Gastroesophageal sphincter (tissue), 4 donors: ENCODE data around the gene SLC39A11. TPM values are rescaled to one million over a fixed set of nuclear protein-coding genes. Genes with fewer than 3 reads are reported as not detected.

ENCODE experiments used
- ATAC-seq: fragments of 150-250 bp; one replicate; pipeline ENCODE4 v1.9.1; 2016; ENCODE audit warnings: mild to moderate bottlenecking, moderate library complexity
- H3K27ac ChIP-seq, 4 donors: fragments of 200-600 bp; sonication (generic) in 3 of 4; 1 replicate in 3 of 4; 2 replicates in 1 of 4; pipeline ENCODE4 v1.5.1; 2016 to 2019
- H3K27me3 ChIP-seq: fragments of 200-600 bp; sonication (generic); one replicate; pipeline ENCODE4 v1.5.1; 2019
- H3K36me3 ChIP-seq, 2 donors: fragments of 200-600 bp; sonication (generic); one replicate each; pipeline ENCODE4 v1.5.1; 2019; ENCODE audit warnings: control low read depth in 1 of 2
- H3K4me1 ChIP-seq, 3 donors: fragments of 200-600 bp; sonication (generic); 1 replicate in 2 of 3; 2 replicates in 1 of 3; pipeline ENCODE4 v1.5.1; 2016 to 2019; ENCODE audit warnings: control low read depth in 2 of 3
- H3K4me3 ChIP-seq, 2 donors: fragments of 200-600 bp; sonication (generic); one replicate each; pipeline ENCODE4 v1.5.1; 2019; ENCODE audit warnings: mild to moderate bottlenecking in 1 of 2, moderate library complexity in 1 of 2
- H3K9me3 ChIP-seq, 3 donors: fragments of 200-600 bp; sonication (generic); one replicate each; pipeline ENCODE4 v1.5.1; 2017 to 2019; ENCODE audit warnings: control low read depth in 2 of 3
- EP300 ChIP-seq: sonication (generic); formaldehyde crosslinking; IDR thresholded peaks from one replicate; pipeline ENCODE4 v1.6.1; 2017; ENCODE audit warnings: antibody characterized with exemption, mild to moderate bottlenecking
- POLR2A ChIP-seq, 2 donors: fragments of 450-650 bp; IDR thresholded peaks; one replicate each; pipeline ENCODE4 v1.6.1; 2017; ENCODE audit warnings: antibody characterized with exemption in 2 of 2, mild to moderate bottlenecking in 2 of 2, moderate library complexity in 1 of 2
- POLR2AphosphoS5 ChIP-seq: sonication (generic); formaldehyde crosslinking; IDR thresholded peaks from one replicate; pipeline ENCODE4 v1.6.1; 2017; ENCODE audit warnings: antibody characterized with exemption
- WGBS, 2 donors: methylation state at CpG; one replicate each; pipeline ENCODE4 v1.1.5; 2018; ENCODE audit warnings: low coverage in 1 of 2; 5-methylcytosine and 5-hydroxymethylcytosine counted together
- total RNA-seq, 4 donors: library from RNA; depleted of rRNA; stranded (reverse); fragments of >200 nt; gene quantifications; one replicate each; pipeline ENCODE4 v1.1.0, GENCODE V29; 2016
- TF ChIP-seq, protein P1 (sequence below), 4 experiments: fragments of 200-600 bp in 2 of 4; fragments of 450-650 bp in 2 of 4; sonication (generic) in 1 of 4; IDR thresholded peaks; one replicate each; pipeline ENCODE4 v1.5.1; 2017 to 2019; ENCODE audit warnings: antibody characterized with exemption in 4 of 4, mild to moderate bottlenecking in 2 of 4, moderate library complexity in 2 of 4

SLC39A11 gene
- total RNA-seq, 4 donors from 2014 or later: 11.6 to 16.8 (median 14.5) TPM

DNA sequence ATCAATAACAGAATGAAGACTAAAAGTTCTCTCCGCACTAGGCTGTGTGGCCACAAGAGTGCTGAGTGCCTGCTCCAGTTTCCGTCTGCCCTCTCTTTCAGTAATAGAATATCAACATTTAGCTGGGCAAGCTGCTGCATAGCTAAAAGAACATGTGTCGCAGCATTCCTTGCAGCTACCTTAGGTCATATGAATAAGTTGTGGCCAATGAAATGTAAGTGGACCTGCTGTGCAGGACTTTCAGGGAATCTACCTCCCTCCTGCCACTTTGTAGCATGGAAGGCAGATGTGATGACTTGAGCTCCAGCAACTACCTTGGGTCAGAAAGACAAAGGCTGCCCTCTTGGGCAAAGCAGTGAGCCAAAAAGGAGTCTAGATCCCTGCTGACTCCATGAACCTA is 25.4 kb downstream of the SLC39A11 start:
- Histone ChIP-seq H3K9me3 (peaks cover 0 to 6% (median 0%) of the 10 kb centered on the region in 3 donors), H3K27ac (no peak overlapping the region), H3K4me1 (peaks cover 0 to 12% (median 0%) of the 10 kb centered on the region in 3 donors), H3K4me3 (no peak overlapping the region), H3K27me3 (no peaks in the 10 kb centered on the region), H3K36me3 (peaks cover 0 to 9% of the 10 kb centered on the region in 2 donors)
- WGBS, 2 donors: 100% methylated on average over 1 to 3 of the region's 3 CpGs
- ATAC-seq: no peak
- TF ChIP-seq POLR2A (IDR thresholded peaks at IDR 0.05) (no peak), POLR2AphosphoS5 (no peak), EP300 (no peak)
- TF ChIP-seq, protein P1, sequence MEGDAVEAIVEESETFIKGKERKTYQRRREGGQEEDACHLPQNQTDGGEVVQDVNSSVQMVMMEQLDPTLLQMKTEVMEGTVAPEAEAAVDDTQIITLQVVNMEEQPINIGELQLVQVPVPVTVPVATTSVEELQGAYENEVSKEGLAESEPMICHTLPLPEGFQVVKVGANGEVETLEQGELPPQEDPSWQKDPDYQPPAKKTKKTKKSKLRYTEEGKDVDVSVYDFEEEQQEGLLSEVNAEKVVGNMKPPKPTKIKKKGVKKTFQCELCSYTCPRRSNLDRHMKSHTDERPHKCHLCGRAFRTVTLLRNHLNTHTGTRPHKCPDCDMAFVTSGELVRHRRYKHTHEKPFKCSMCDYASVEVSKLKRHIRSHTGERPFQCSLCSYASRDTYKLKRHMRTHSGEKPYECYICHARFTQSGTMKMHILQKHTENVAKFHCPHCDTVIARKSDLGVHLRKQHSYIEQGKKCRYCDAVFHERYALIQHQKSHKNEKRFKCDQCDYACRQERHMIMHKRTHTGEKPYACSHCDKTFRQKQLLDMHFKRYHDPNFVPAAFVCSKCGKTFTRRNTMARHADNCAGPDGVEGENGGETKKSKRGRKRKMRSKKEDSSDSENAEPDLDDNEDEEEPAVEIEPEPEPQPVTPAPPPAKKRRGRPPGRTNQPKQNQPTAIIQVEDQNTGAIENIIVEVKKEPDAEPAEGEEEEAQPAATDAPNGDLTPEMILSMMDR (IDR thresholded peaks at IDR 0.05): no peak

DNA sequence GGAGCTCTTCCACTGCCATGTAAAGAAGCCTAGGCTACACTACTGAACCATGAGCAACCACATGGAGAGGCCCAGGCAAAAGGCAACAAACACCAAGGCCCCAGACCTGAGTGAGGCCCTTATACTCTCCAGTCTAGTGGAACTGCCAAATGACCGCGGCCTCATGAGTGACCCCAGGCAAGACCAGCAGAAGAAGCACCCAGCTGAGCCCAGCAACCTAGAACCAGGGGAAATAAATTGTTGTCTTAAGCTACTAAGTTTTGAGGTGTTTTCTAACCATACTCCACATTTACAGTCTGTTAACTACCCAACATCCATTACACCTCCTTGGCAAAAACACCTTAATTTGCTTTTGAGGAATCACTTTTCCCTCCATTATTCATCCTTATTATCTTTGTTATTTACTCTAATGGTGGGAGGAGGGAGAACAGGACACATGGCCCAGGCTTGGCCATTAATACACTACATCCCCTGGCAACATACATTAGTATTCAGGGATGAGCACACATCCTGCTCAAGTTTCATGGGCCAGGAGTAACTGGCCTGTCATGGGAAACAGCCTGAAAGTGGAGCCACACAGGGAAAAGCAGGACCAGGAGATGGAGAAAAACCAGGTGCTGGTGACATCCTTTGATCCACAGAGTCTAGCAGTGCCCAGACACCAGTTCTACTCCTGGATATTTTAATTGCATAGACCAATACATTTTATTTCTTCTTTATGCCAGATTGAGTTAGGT is 26.2 kb downstream of the SLC39A11 start:
- Histone ChIP-seq H3K36me3 (peaks cover 0 to 3% of the 10 kb centered on the region in 2 donors), H3K27ac (no peak overlapping the region), H3K9me3 (peaks cover 0 to 6% (median 0%) of the 10 kb centered on the region in 3 donors), H3K4me1 (peaks cover 0 to 12% (median 0%) of the 10 kb centered on the region in 3 donors), H3K4me3 (no peak overlapping the region), H3K27me3 (no peaks in the 10 kb centered on the region)
- TF ChIP-seq, protein P1 (IDR thresholded peaks at IDR 0.05): no peak
- TF ChIP-seq POLR2AphosphoS5: no peak
- no peak for TF ChIP-seq EP300
- TF ChIP-seq POLR2A (IDR thresholded peaks at IDR 0.05): no peak
- WGBS, 2 donors: 100% methylated on average over 2 of the region's 2 CpGs
- no peak for ATAC-seq

- TF ChIP-seq POLR2A (IDR thresholded peaks at IDR 0.05) (no peak), EP300 (no peak), POLR2AphosphoS5 (no peak)
- TF ChIP-seq, protein P1 (IDR thresholded peaks at IDR 0.05): no peak
- 83 to 97% methylated on average over 1 to 3 of the region's 3 CpGs for WGBS, 2 donors
- H3K4me1 ChIP-seq: peaks cover 0 to 12% (median 0%) of the 10 kb centered on the region in 3 donors
- H3K27me3 ChIP-seq: no peaks in the 10 kb centered on the region
- H3K4me3 ChIP-seq: no peak overlapping the region
- peaks cover 0 to 6% (median 0%) of the 10 kb centered on the region in 3 donors for H3K9me3 ChIP-seq
- no peak overlapping the region for H3K27ac ChIP-seq
- ATAC-seq: no peak
- no peaks in the 10 kb centered on the region for H3K36me3 ChIP-seq
Observed at GRCh38 chr17:73065376-73065775, 27.1 kb downstream of the SLC39A11 start.

- Histone ChIP-seq H3K27ac (no peak overlapping the region), H3K4me3 (no peak overlapping the region), H3K9me3 (peaks cover 0 to 6% (median 0%) of the 10 kb centered on the region in 3 donors), H3K36me3 (no peaks in the 10 kb centered on the region), H3K4me1 (peaks cover 0 to 12% (median 0%) of the 10 kb centered on the region in 3 donors), H3K27me3 (no peaks in the 10 kb centered on the region)
- no peak for TF ChIP-seq EP300
- ATAC-seq: no peak
- 78 to 94% methylated on average over 2 to 5 of the region's 6 CpGs for WGBS, 2 donors
Observed at GRCh38 chr17:73064084-73064938, 28.2 kb downstream of the SLC39A11 start.

- H3K4me3 ChIP-seq: no peak overlapping the region
- H3K27ac ChIP-seq: no peak overlapping the region
- TF ChIP-seq, protein P1 (IDR thresholded peaks at IDR 0.05): no peak
- TF ChIP-seq EP300 (no peak), POLR2AphosphoS5 (no peak)
- no peak for ATAC-seq
- no peaks in the 10 kb centered on the region for H3K36me3 ChIP-seq
- 20 to 93% methylated on average over 1 to 2 of the region's 5 CpGs for WGBS, 2 donors
- no peaks in the 10 kb centered on the region for H3K27me3 ChIP-seq
- peaks cover 0 to 4% (median 0%) of the 10 kb centered on the region in 3 donors for H3K4me1 ChIP-seq
- H3K9me3 ChIP-seq: peaks cover 0 to 6% (median 0%) of the 10 kb centered on the region in 3 donors
Observed at GRCh38 chr17:73062726-73063125, 29.8 kb downstream of the SLC39A11 start.
